ENCODE results near the gene TRIM7.

DNA sequence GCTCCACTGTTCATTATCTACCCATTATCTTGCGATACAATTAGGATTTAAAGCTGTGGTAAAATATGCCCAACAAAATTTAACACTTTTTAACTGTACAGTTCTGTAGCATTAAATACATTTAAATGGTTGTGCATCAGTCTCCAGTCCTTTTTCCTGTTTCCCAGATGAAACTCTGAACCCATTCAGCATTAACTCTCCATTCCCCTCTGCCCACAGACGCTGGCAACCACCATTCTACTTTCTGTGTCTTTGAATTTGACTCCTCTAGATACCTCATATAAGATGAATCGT lies 2.9 kb upstream of the TRIM7 start:
- TF ChIP-seq SMC3 (conservative IDR thresholded peaks at IDR 0.05; ENCODE audit: poor library complexity) (no peak), EZH2 (IDR thresholded peaks at IDR 0.05; ENCODE audit: borderline replicate concordance, insufficient read depth, low read length, poor library complexity, severe bottlenecking) (no peak)
- TF ChIP-seq, protein P1, sequence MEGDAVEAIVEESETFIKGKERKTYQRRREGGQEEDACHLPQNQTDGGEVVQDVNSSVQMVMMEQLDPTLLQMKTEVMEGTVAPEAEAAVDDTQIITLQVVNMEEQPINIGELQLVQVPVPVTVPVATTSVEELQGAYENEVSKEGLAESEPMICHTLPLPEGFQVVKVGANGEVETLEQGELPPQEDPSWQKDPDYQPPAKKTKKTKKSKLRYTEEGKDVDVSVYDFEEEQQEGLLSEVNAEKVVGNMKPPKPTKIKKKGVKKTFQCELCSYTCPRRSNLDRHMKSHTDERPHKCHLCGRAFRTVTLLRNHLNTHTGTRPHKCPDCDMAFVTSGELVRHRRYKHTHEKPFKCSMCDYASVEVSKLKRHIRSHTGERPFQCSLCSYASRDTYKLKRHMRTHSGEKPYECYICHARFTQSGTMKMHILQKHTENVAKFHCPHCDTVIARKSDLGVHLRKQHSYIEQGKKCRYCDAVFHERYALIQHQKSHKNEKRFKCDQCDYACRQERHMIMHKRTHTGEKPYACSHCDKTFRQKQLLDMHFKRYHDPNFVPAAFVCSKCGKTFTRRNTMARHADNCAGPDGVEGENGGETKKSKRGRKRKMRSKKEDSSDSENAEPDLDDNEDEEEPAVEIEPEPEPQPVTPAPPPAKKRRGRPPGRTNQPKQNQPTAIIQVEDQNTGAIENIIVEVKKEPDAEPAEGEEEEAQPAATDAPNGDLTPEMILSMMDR (IDR thresholded peaks at IDR 0.05; ENCODE audit: poor library complexity, severe bottlenecking) = no peak

All from neural cell (in vitro differentiated cells).